Skeletal muscle satellite cell (primary cell): ENCODE results near the gene A2M. TPM values are rescaled to one million over a fixed set of nuclear protein-coding genes. Genes with fewer than 3 reads are reported as not detected.
"Not testable (repeated sequence)": the region's sequence is repeated elsewhere in the genome, so short reads cannot be mapped to it uniquely, and the experiment has no call there.

Experiments
- H3K27me3 ChIP-seq: 2 replicates; pipeline ENCODE4 v1.7.0; 2013; ENCODE audit warnings: low read length; ENCODE audit not compliant: control insufficient read depth, insufficient read depth
- H3K36me3 ChIP-seq: 2 replicates; pipeline ENCODE4 v1.7.0; 2013; ENCODE audit warnings: mild to moderate bottlenecking, control low read depth, low read length; ENCODE audit not compliant: insufficient read depth
- H3K4me1 ChIP-seq: 2 replicates; pipeline ENCODE4 v1.7.0; 2013; ENCODE audit warnings: low read length; ENCODE audit not compliant: control insufficient read depth, insufficient read depth
- H3K4me2 ChIP-seq: 2 replicates; pipeline ENCODE4 v1.7.0; 2013; ENCODE audit warnings: mild to moderate bottlenecking, low read length
- H3K4me3 ChIP-seq: 2 replicates; pipeline ENCODE4 v1.7.0; 2013; ENCODE audit warnings: low read length
- H3K9ac ChIP-seq: 2 replicates; pipeline ENCODE4 v1.7.0; 2013; ENCODE audit warnings: mild to moderate bottlenecking, low read depth, low read length, moderate library complexity
- H3K9me3 ChIP-seq: replicated peaks from 2 replicates; pipeline ENCODE4 v1.7.0; 2013; ENCODE audit warnings: mild to moderate bottlenecking, control low read depth, low read length
- total RNA-seq: library from RNA; depleted of rRNA; stranded (reverse); fragments of >200 nt; gene quantifications from 2 replicates; pipeline ENCODE4 v1.2.3, GENCODE V29; 2012; rRNA removed

The A2M gene
- 0.25 and 7.6 TPM in 2 replicates for total RNA-seq

GRCh38 chr12:9115731-9116559 is at the start of gene A2M:
TSS of gene A2M (minus strand) at chr12:9115919. CDS start at chr12:9115849, 70 bp downstream.
- Histone ChIP-seq H3K4me3 (no peak within 1 kb of the TSS), H3K4me1 (no peaks in the 10 kb centered on the region), H3K36me3 (no peaks in the 10 kb centered on the region), H3K9me3 (no peaks in the 10 kb centered on the region), H3K9ac (no peak within 1 kb of the TSS), H3K4me2 (no peak within 1 kb of the TSS), H3K27me3 (no peaks in the 10 kb centered on the region)

GRCh38 chr12:9163392-9163791 is 47.7 kb upstream of the A2M start:
- Histone ChIP-seq H3K4me3 (no peak overlapping the region), H3K27me3 (no peaks in the 10 kb centered on the region), H3K4me2 (no peak overlapping the region), H3K4me1 (no peaks in the 10 kb centered on the region), H3K9me3 (no peaks in the 10 kb centered on the region), H3K9ac (no peak overlapping the region), H3K36me3 (no peaks in the 10 kb centered on the region)

- H3K9me3 ChIP-seq, result no peaks in the 10 kb centered on the region
- H3K4me2 ChIP-seq, result no peak overlapping the region
- H3K36me3 ChIP-seq, result no peaks in the 10 kb centered on the region
- H3K9ac ChIP-seq, result no peak overlapping the region
- no peaks in the 10 kb centered on the region for H3K4me1 ChIP-seq
- no peak overlapping the region for H3K4me3 ChIP-seq
- H3K27me3 ChIP-seq, result no peaks in the 10 kb centered on the region
Measured at GRCh38 chr12:9156119-9156518, 40.4 kb upstream of the A2M start.

DNA sequence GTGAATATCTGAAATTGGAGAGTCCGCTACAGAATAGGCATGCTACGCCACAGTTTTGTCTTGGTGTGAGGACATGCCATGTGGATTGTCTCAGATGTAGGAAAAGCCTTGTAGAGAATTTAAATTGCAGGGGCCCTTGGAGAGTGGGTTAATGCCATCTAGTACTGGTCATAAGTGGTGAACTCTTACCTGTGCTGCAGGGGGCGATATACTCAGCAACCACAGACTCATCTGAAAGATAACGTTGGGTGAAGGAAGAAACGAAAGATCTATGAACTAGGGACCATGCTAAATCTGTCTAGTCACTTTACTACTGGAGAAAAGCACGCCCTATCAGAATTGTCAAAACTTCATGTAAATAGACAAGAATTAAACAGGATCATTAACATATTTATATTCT is 33.7 kb upstream of the A2M start:
- Histone ChIP-seq H3K4me2 (no peak overlapping the region), H3K36me3 (no peaks in the 10 kb centered on the region), H3K4me3 (no peak overlapping the region), H3K27me3 (no peaks in the 10 kb centered on the region), H3K9me3 (no peaks in the 10 kb centered on the region), H3K4me1 (no peaks in the 10 kb centered on the region), H3K9ac (no peak overlapping the region)

GRCh38 chr12:9148926-9149325 is 33.2 kb upstream of the A2M start:
- H3K4me3 ChIP-seq, result no peak overlapping the region
- H3K36me3 ChIP-seq, result no peaks in the 10 kb centered on the region
- no peaks in the 10 kb centered on the region for H3K27me3 ChIP-seq
- H3K4me1 ChIP-seq, result no peaks in the 10 kb centered on the region
- no peak overlapping the region for H3K9ac ChIP-seq
- no peak overlapping the region for H3K4me2 ChIP-seq
- H3K9me3 ChIP-seq, result no peaks in the 10 kb centered on the region

DNA sequence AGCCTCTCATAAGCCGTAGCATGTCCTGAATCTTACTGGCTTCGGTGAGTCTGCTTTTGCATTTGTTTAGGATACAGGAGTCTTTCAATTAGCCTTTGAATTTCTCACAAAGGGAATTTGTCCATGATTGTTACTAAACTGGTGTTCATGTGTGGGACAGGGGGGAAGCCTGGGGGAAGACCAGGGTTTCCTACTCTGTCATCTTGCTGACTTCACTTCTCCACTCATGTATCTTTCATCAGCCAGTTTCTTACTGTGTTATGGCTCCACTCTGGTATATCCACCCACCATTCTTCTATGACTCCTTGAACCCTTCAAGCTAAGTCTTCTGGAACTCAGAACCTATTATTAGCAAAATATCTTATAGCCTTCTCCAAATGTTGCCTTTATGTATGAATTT is 31.7 kb upstream of the A2M start:
- Histone ChIP-seq H3K4me2 (no peak overlapping the region), H3K4me3 (no peak overlapping the region), H3K9ac (no peak overlapping the region), H3K9me3 (no peaks in the 10 kb centered on the region), H3K27me3 (no peaks in the 10 kb centered on the region), H3K36me3 (no peaks in the 10 kb centered on the region), H3K4me1 (no peaks in the 10 kb centered on the region)

GRCh38 chr12:9144730-9145106 is 29.0 kb upstream of the A2M start:
- Histone ChIP-seq H3K4me3 (no peak overlapping the region), H3K27me3 (no peaks in the 10 kb centered on the region), H3K9me3 (no peaks in the 10 kb centered on the region), H3K4me2 (no peak overlapping the region), H3K9ac (no peak overlapping the region), H3K4me1 (no peaks in the 10 kb centered on the region), H3K36me3 (no peaks in the 10 kb centered on the region)

GRCh38 chr12:9143929-9144729 is 28.4 kb upstream of the A2M start:
- H3K36me3 ChIP-seq, result no peaks in the 10 kb centered on the region
- H3K9me3 ChIP-seq, result no peaks in the 10 kb centered on the region
- no peaks in the 10 kb centered on the region for H3K4me1 ChIP-seq
- H3K9ac ChIP-seq, result no peak overlapping the region
- no peak overlapping the region for H3K4me2 ChIP-seq
- no peak overlapping the region for H3K4me3 ChIP-seq
- no peaks in the 10 kb centered on the region for H3K27me3 ChIP-seq

DNA sequence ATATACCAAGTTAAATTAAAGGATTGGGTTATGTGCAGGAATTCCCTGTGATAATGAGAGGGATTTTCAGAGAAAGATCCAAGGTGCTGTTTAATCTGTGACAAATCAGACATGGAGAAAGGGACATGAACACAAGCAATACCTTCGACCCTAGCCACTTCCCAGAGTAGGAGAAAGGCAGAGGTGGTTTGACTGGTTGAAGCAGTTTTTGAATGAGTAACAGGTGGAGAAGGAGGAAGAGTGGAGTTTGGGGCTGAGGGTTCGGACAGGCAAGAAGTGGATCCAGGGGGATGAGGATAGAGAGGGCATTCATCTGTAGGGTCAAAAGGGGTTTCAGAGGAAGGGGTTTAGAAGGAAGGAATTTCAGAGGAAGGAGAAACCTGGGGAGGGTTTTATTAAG is 27.4 kb upstream of the A2M start:
- no peaks in the 10 kb centered on the region for H3K9me3 ChIP-seq
- H3K27me3 ChIP-seq, result no peaks in the 10 kb centered on the region
- H3K9ac ChIP-seq, result no peak overlapping the region
- no peak overlapping the region for H3K4me3 ChIP-seq
- H3K4me1 ChIP-seq, result no peaks in the 10 kb centered on the region
- no peak overlapping the region for H3K4me2 ChIP-seq
- H3K36me3 ChIP-seq, result no peaks in the 10 kb centered on the region

- H3K9ac ChIP-seq, H3K4me2 ChIP-seq, H3K4me1 ChIP-seq, H3K4me3 ChIP-seq, H3K27me3 ChIP-seq, H3K9me3 ChIP-seq, H3K36me3 ChIP-seq: not testable (repeated sequence)
Measured at GRCh38 chr12:9139588-9140290, 24.0 kb upstream of the A2M start.

- H3K27me3 ChIP-seq, result no peaks in the 10 kb centered on the region
- no peak overlapping the region for H3K4me3 ChIP-seq
- no peak overlapping the region for H3K9ac ChIP-seq
- H3K36me3 ChIP-seq, result no peaks in the 10 kb centered on the region
- no peak overlapping the region for H3K4me2 ChIP-seq
- no peaks in the 10 kb centered on the region for H3K4me1 ChIP-seq
- no peaks in the 10 kb centered on the region for H3K9me3 ChIP-seq
Measured at GRCh38 chr12:9135903-9136310, 20.2 kb upstream of the A2M start.
